SU-DHL-6 (cell line): ENCODE results near the gene MRPS25.

Experiments used
- H2AFZ ChIP-seq: fragments of 200-600 bp; sonication (generic); 2 replicates; pipeline ENCODE4 v1.6.1; 2014; ENCODE audit warnings: low read depth, mild to moderate bottlenecking, moderate library complexity, mixed read lengths, antibody characterized with exemption, low read length; ENCODE audit not compliant: severe bottlenecking
- H3F3A ChIP-seq: fragments of 200-600 bp; shearing (Covaris generic); 2 replicates; pipeline ENCODE4 v1.6.0; 2016; ENCODE audit warnings: antibody characterized with exemption, mild to moderate bottlenecking; ENCODE audit not compliant: insufficient read depth
- H3K27ac ChIP-seq: fragments of 200-600 bp; sonication (generic); 2 replicates; pipeline ENCODE4 v1.5.1; 2016; ENCODE audit warnings: low read depth, mild to moderate bottlenecking, low read length, moderate library complexity, mixed read lengths
- H3K27me3 ChIP-seq: fragments of 200-600 bp; sonication (generic), shearing (Covaris generic); 2 replicates; pipeline ENCODE4 v1.6.0; 2014; ENCODE audit warnings: mild to moderate bottlenecking, low read length
- H3K36me3 ChIP-seq: fragments of 200-600 bp; sonication (generic); 2 replicates; pipeline ENCODE4 v1.6.1; 2014; ENCODE audit warnings: mild to moderate bottlenecking, low read length, mixed read lengths
- H3K4me2 ChIP-seq: fragments of 300-600, 200-600 bp; shearing (Covaris generic), sonication (generic); 2 replicates; pipeline ENCODE4 v1.6.0; 2014; ENCODE audit warnings: low read length, low read depth, mild to moderate bottlenecking; ENCODE audit not compliant: poor library complexity, severe bottlenecking
- H3K4me3 ChIP-seq: fragments of 200-600 bp; sonication (generic); 2 replicates; pipeline ENCODE4 v1.5.1; 2014; ENCODE audit warnings: antibody characterized with exemption, low read length, mild to moderate bottlenecking, mixed read lengths; ENCODE audit not compliant: insufficient read depth, poor library complexity, severe bottlenecking
- H3K79me2 ChIP-seq: fragments of 200-600 bp; sonication (generic); 2 replicates; pipeline ENCODE4 v1.6.1; 2014; ENCODE audit warnings: mild to moderate bottlenecking, low read length, moderate library complexity; ENCODE audit not compliant: insufficient read depth
- H3K9ac ChIP-seq: fragments of 200-600 bp; sonication (generic); 2 replicates; pipeline ENCODE4 v1.7.0; 2014; ENCODE audit warnings: mild to moderate bottlenecking, low read length
- H3K9me2 ChIP-seq: fragments of 200-600 bp; sonication (generic); replicated peaks from 2 replicates; pipeline ENCODE4 v1.6.1; 2014; ENCODE audit warnings: low read length; ENCODE audit not compliant: insufficient read depth
- H3K9me3 ChIP-seq: fragments of 200-600 bp; sonication (generic); 2 replicates; pipeline ENCODE4 v1.6.1; 2014; ENCODE audit warnings: low read length, mixed read lengths; ENCODE audit not compliant: insufficient read depth
- H4K20me1 ChIP-seq: fragments of 200-600 bp; sonication (generic); 2 replicates; pipeline ENCODE4 v1.6.1; 2014; ENCODE audit warnings: low read depth, mild to moderate bottlenecking, antibody characterized with exemption, low read length, moderate library complexity, mixed read lengths
- EZH2phosphoT487 ChIP-seq: fragments of 200-600 bp; sonication (generic), shearing (Covaris generic); conservative IDR thresholded peaks from 2 replicates; pipeline ENCODE4 v1.6.1; 2018; ENCODE audit warnings: mild to moderate bottlenecking, antibody characterized with exemption, low read length, moderate library complexity, mixed read lengths
- TF ChIP-seq, protein P1 (sequence below): fragments of 200-600 bp; sonication (generic); IDR thresholded peaks from one replicate; pipeline ENCODE4 v1.5.1; 2017; ENCODE audit warnings: antibody characterized with exemption, mild to moderate bottlenecking, low read length, moderate library complexity; ENCODE audit not compliant: insufficient read depth, poor library complexity, severe bottlenecking

The MRPS25 gene

DNA sequence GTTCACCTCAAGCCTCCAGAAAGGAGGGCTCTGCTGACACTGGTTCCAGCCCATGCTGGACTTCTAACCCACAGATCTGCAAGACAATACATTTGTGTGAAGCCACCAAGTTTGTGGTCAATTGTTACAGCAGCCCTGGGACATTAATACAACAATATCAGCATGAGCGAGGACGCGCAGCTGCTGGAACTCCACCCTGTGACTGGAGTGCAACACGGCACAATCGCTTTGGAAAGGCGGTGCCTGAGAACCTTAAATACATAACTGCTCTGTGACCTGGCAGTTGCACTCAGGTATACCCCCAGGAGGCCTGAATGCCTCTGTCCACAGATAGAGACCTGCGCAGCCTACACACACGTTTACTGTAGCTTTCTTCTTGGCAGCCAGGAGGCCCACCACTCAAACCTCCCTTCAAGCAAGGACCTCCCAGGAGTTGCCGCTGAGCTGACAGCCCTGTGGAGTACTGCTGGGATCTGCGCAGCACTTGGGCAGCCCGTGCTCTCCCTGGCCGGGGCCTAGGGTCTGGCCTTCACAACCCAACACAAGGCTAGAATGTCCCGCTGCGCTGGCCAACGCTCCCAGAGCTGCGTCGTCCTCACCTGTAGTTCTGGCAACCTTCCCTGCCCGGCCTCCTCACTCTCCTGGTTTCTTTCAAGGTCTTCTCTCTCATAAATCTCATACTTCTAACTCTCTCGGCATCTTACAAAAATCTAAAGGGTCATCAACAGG, 8.3 kb downstream of the MRPS25 start:
- H3K36me3 ChIP-seq = peaks cover 12% of the 10 kb centered on the region; the same call in 1 of the 2 replicates
- 0 out of 2 replicates have a peak, but pooled peaks cover 4% of the 10 kb centered on the region for H4K20me1 ChIP-seq
- TF ChIP-seq EZH2phosphoT487 = no peak
- TF ChIP-seq, protein P1, sequence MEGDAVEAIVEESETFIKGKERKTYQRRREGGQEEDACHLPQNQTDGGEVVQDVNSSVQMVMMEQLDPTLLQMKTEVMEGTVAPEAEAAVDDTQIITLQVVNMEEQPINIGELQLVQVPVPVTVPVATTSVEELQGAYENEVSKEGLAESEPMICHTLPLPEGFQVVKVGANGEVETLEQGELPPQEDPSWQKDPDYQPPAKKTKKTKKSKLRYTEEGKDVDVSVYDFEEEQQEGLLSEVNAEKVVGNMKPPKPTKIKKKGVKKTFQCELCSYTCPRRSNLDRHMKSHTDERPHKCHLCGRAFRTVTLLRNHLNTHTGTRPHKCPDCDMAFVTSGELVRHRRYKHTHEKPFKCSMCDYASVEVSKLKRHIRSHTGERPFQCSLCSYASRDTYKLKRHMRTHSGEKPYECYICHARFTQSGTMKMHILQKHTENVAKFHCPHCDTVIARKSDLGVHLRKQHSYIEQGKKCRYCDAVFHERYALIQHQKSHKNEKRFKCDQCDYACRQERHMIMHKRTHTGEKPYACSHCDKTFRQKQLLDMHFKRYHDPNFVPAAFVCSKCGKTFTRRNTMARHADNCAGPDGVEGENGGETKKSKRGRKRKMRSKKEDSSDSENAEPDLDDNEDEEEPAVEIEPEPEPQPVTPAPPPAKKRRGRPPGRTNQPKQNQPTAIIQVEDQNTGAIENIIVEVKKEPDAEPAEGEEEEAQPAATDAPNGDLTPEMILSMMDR = no peak
- peaks cover 88% of the 10 kb centered on the region for H3K79me2 ChIP-seq
- peaks cover 3% of the 10 kb centered on the region; the same call in 1 of the 2 replicates for H3F3A ChIP-seq
- H3K9ac ChIP-seq = no peak overlapping the region
- no peak overlapping the region for H3K4me3 ChIP-seq
- no peaks in the 10 kb centered on the region for H3K9me2 ChIP-seq
- H3K9me3 ChIP-seq = no peaks in the 10 kb centered on the region
- H3K4me2 ChIP-seq = no peak overlapping the region
- no peaks in the 10 kb centered on the region for H3K27me3 ChIP-seq
- H3K27ac ChIP-seq = no peak overlapping the region
- no peak overlapping the region for H2AFZ ChIP-seq

DNA sequence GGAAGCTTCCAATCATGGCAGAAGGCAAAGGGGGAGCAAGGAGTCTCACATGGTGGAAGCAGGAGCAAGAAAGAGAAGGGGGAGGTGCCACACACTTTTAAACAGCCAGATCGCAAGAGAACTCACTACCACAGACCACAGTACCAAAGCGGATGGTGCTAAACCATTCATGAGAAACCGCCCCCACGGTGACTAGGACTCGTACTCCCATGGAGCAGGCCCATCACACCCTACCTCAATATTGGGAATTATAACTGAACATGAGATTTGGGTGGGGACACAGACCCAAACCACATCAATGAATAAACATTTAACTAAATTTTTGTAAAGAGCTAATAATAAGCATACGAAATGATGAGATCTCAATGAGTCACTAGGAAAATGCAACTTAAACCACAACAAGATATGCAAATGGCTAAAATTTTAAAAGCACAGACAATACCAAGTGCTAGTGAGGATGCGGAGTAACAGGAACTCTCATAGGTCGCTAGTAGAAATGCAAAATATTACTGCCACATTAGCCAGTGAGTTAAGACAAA, 10.0 kb downstream of the MRPS25 start:
- peaks cover 85% of the 10 kb centered on the region for H3K79me2 ChIP-seq
- no peaks in the 10 kb centered on the region for H3K9me3 ChIP-seq
- no peaks in the 10 kb centered on the region for H3K27me3 ChIP-seq
- H3K27ac ChIP-seq = peak overlapping the region; percentile 36
- no peak overlapping the region for H3K4me3 ChIP-seq
- no peak overlapping the region for H3K9ac ChIP-seq
- peak overlapping the region; percentile 29 for H3K4me2 ChIP-seq
- H2AFZ ChIP-seq = no peak overlapping the region
- H4K20me1 ChIP-seq = peaks cover 5% of the 10 kb centered on the region; the same call in 1 of the 2 replicates
- TF ChIP-seq, protein P1 = no peak
- TF ChIP-seq EZH2phosphoT487 = no peak
- H3F3A ChIP-seq = peaks cover 16% of the 10 kb centered on the region
- peaks cover 12% of the 10 kb centered on the region; the same call in 1 of the 2 replicates for H3K36me3 ChIP-seq
- H3K9me2 ChIP-seq = no peaks in the 10 kb centered on the region

DNA sequence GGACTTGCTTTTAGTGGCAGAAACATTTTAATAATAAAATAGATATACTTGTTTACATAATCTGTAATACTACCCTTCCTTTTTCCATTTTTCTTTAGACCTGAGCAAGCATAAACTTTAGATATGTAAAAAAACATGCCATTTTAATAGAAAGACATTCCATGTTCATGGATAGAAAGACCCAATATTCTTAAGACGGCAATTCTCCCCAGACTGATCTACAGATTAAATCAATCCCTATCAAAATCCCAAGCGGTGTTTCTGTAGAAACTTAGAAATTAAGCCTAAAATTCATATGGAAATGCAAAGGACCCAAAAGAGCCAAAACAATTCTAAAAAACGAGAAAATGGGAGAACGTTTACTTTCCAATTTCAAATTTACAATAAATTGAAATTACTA, 11.6 kb downstream of the MRPS25 start:
- peaks cover 80% of the 10 kb centered on the region for H3K79me2 ChIP-seq
- H3K27me3 ChIP-seq = no peaks in the 10 kb centered on the region
- H3K9ac ChIP-seq = no peak overlapping the region
- H3K36me3 ChIP-seq = peaks cover 25% of the 10 kb centered on the region
- no peak overlapping the region for H3K4me2 ChIP-seq
- no peak for TF ChIP-seq EZH2phosphoT487
- TF ChIP-seq, protein P1 = no peak
- peaks cover 7% of the 10 kb centered on the region; the same call in 1 of the 2 replicates for H4K20me1 ChIP-seq
- no peaks in the 10 kb centered on the region for H3K9me2 ChIP-seq
- H3F3A ChIP-seq = peaks cover 24% of the 10 kb centered on the region
- H3K27ac ChIP-seq = no peak overlapping the region
- no peak overlapping the region for H2AFZ ChIP-seq
- H3K9me3 ChIP-seq = no peaks in the 10 kb centered on the region
- no peak overlapping the region for H3K4me3 ChIP-seq
